Astrocyte (in vitro differentiated cells and primary cell): Measurements from ENCODE around the gene STARD13.

Source experiments
- EZH2 ChIP-seq: IDR thresholded peaks from 2 replicates; pipeline ENCODE4 v1.6.1; 2012; ENCODE audit warnings: mild to moderate bottlenecking, low read length, inconsistent platforms; ENCODE audit not compliant: insufficient read depth
- TF ChIP-seq, protein P1 (sequence below): IDR thresholded peaks from 2 replicates; pipeline ENCODE4 v1.5.1; 2011; ENCODE audit warnings: low read depth, mild to moderate bottlenecking, inconsistent platforms, low read length, moderate library complexity; ENCODE audit not compliant: insufficient read depth

DNA sequence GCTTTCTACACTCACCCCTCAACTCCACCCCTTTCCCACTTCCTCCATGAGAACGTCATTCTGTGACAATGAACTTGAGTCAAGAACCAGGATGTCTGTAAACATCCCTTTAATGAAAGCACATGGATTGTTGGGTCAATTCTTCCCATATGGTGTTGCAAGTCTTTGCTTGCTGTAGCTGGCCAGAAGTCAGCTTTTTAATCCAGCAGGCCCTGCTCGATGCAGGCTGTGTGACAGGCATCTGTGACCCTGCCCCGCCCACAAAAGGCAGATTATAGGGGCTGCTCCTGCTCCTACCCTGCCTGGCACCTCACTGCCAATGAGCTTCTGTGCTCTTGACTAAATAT is 78.0 kb downstream of the STARD13 start:
- TF ChIP-seq, protein P1, sequence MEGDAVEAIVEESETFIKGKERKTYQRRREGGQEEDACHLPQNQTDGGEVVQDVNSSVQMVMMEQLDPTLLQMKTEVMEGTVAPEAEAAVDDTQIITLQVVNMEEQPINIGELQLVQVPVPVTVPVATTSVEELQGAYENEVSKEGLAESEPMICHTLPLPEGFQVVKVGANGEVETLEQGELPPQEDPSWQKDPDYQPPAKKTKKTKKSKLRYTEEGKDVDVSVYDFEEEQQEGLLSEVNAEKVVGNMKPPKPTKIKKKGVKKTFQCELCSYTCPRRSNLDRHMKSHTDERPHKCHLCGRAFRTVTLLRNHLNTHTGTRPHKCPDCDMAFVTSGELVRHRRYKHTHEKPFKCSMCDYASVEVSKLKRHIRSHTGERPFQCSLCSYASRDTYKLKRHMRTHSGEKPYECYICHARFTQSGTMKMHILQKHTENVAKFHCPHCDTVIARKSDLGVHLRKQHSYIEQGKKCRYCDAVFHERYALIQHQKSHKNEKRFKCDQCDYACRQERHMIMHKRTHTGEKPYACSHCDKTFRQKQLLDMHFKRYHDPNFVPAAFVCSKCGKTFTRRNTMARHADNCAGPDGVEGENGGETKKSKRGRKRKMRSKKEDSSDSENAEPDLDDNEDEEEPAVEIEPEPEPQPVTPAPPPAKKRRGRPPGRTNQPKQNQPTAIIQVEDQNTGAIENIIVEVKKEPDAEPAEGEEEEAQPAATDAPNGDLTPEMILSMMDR, result no peak
- no peak for TF ChIP-seq EZH2
